ENCODE data around the gene CRAMP1.
"Not testable (repeated sequence)": the region's sequence is repeated elsewhere in the genome, so short reads cannot be mapped to it uniquely, and the experiment has no call there.

CRAMP1 gene

GRCh38 chr16:1696863-1697262, 84.7 kb downstream of the CRAMP1 start:
- H3K9me3 Mint-ChIP-seq: no peaks in the 10 kb centered on the region
- H3K27me3 Mint-ChIP-seq: no peaks in the 10 kb centered on the region
- H3K4me3 Mint-ChIP-seq: no peak overlapping the region
- no peak overlapping the region for H3K27ac Mint-ChIP-seq
- no peak for DNase-seq
- H3K4me1 Mint-ChIP-seq: peaks cover 9% of the 10 kb centered on the region
- no peak for ATAC-seq

- H3K9me3 Mint-ChIP-seq: no peaks in the 10 kb centered on the region
- ATAC-seq (no peak), DNase-seq (no peak)
- H3K27ac Mint-ChIP-seq: peak overlapping the region in 1 of 2 donors; percentile 79
- no peaks in the 10 kb centered on the region for H3K27me3 Mint-ChIP-seq
- no peak overlapping the region for H3K4me3 Mint-ChIP-seq
- peaks cover 9% of the 10 kb centered on the region for H3K4me1 Mint-ChIP-seq
Observed at GRCh38 chr16:1698680-1699079, 86.5 kb downstream of the CRAMP1 start.

GRCh38 chr16:1700246-1700645, 88.1 kb downstream of the CRAMP1 start:
- DNase-seq: no peak
- Mint-ChIP-seq H3K4me3 (no peak overlapping the region), H3K4me1 (peaks cover 20% of the 10 kb centered on the region), H3K27ac (no peak overlapping the region), H3K27me3 (no peaks in the 10 kb centered on the region), H3K9me3 (no peaks in the 10 kb centered on the region)
- ATAC-seq: no peak

- ATAC-seq (no peak), DNase-seq (no peak)
- Mint-ChIP-seq H3K27me3 (no peaks in the 10 kb centered on the region), H3K9me3 (no peaks in the 10 kb centered on the region), H3K27ac (peak overlapping the region in 1 of 2 donors; percentile 86), H3K4me1 (peaks cover 20% of the 10 kb centered on the region), H3K4me3 (no peak overlapping the region)
Observed at GRCh38 chr16:1701216-1701878, 89.2 kb downstream of the CRAMP1 start.

GRCh38 chr16:1705324-1705687, 93.1 kb downstream of the CRAMP1 start:
- peak overlapping the region; percentile 99 to 100 for H3K4me3 Mint-ChIP-seq
- peaks cover 39% of the 10 kb centered on the region for H3K4me1 Mint-ChIP-seq
- not testable (repeated sequence) for H3K9me3 Mint-ChIP-seq, DNase-seq, H3K27me3 Mint-ChIP-seq
- H3K27ac Mint-ChIP-seq: peak overlapping the region; percentile 99
- peak; percentile 31 for ATAC-seq

- H3K27ac Mint-ChIP-seq: peak within 1 kb of the TSS; percentile 99
Observed at GRCh38 chr16:1705688-1706385, 93.7 kb downstream of the CRAMP1 start, which contains the start of gene MAPK8IP3. Gene MAPK8IP3 (plus strand): TSS chr16:1706195. CDS start chr16:1706340, 145 bp downstream.

GRCh38 chr16:1706386-1707192, 94.4 kb downstream of the CRAMP1 start:
- DNase-seq (peak; percentile 36 to 47), ATAC-seq (peak; percentile 60)
- H3K4me1 Mint-ChIP-seq: peaks cover 36% of the 10 kb centered on the region
- H3K9me3 Mint-ChIP-seq: no peaks in the 10 kb centered on the region
- no peaks in the 10 kb centered on the region for H3K27me3 Mint-ChIP-seq
- H3K27ac Mint-ChIP-seq: peak overlapping the region; percentile 93 to 96
- H3K4me3 Mint-ChIP-seq: peak overlapping the region; percentile 99 to 100

More at GRCh38 chr16:1705688-1706385, 93.7 kb downstream of the CRAMP1 start, which contains the start of gene MAPK8IP3:
- Mint-ChIP-seq H3K4me1 (peaks cover 37% of the 10 kb centered on the region), H3K9me3 (no peaks in the 10 kb centered on the region), H3K27me3 (no peaks in the 10 kb centered on the region), H3K4me3 (peak within 1 kb of the TSS; percentile 99 to 100)
- ATAC-seq: peak; percentile 90
- DNase-seq: peak; percentile 95 to 99

GRCh38 chr16:1707193-1707790, 95.1 kb downstream of the CRAMP1 start:
- DNase-seq (no peak), ATAC-seq (no peak)
- H3K4me1 Mint-ChIP-seq: peaks cover 39% of the 10 kb centered on the region
- H3K27me3 Mint-ChIP-seq: no peaks in the 10 kb centered on the region
- no peaks in the 10 kb centered on the region for H3K9me3 Mint-ChIP-seq
- H3K4me3 Mint-ChIP-seq: peak overlapping the region; percentile 82 to 87
- peak overlapping the region; percentile 91 to 96 for H3K27ac Mint-ChIP-seq

GRCh38 chr16:1708083-1708767, 96.1 kb downstream of the CRAMP1 start:
- no peak for ATAC-seq
- DNase-seq: no peak
- Mint-ChIP-seq H3K9me3 (no peaks in the 10 kb centered on the region), H3K4me3 (peak overlapping the region; percentile 82 to 87), H3K4me1 (peaks cover 49% of the 10 kb centered on the region), H3K27ac (peak overlapping the region in 1 of 2 donors; percentile 19), H3K27me3 (no peaks in the 10 kb centered on the region)

GRCh38 chr16:1708768-1709180, 96.6 kb downstream of the CRAMP1 start:
- H3K27me3 Mint-ChIP-seq: no peaks in the 10 kb centered on the region
- ATAC-seq: no peak
- H3K27ac Mint-ChIP-seq: no peak overlapping the region
- DNase-seq: no peak
- H3K4me1 Mint-ChIP-seq: peaks cover 54% of the 10 kb centered on the region
- H3K9me3 Mint-ChIP-seq: no peaks in the 10 kb centered on the region
- peak overlapping the region; percentile 6 to 82 for H3K4me3 Mint-ChIP-seq

- Mint-ChIP-seq H3K4me1 (peaks cover 55% of the 10 kb centered on the region), H3K27me3 (no peaks in the 10 kb centered on the region), H3K4me3 (no peak overlapping the region), H3K27ac (no peak overlapping the region), H3K9me3 (no peaks in the 10 kb centered on the region)
- DNase-seq (no peak), ATAC-seq (no peak)
Observed at GRCh38 chr16:1709356-1709755, 97.2 kb downstream of the CRAMP1 start.

- H3K4me3 Mint-ChIP-seq: no peak overlapping the region
- peaks cover 48% of the 10 kb centered on the region for H3K4me1 Mint-ChIP-seq
Observed at GRCh38 chr16:1710811-1711507, 98.8 kb downstream of the CRAMP1 start.

GRCh38 chr16:1712791-1713261, 100.7 kb downstream of the CRAMP1 start:
- peak overlapping the region in 1 of 2 donors; percentile 20 for H3K4me3 Mint-ChIP-seq
- peaks cover 41% of the 10 kb centered on the region for H3K4me1 Mint-ChIP-seq
- H3K27ac Mint-ChIP-seq: peak overlapping the region in 1 of 2 donors; percentile 35
- H3K9me3 Mint-ChIP-seq: no peaks in the 10 kb centered on the region
- no peak for DNase-seq
- ATAC-seq: no peak
- H3K27me3 Mint-ChIP-seq: no peaks in the 10 kb centered on the region

More at GRCh38 chr16:1710811-1711507, 98.8 kb downstream of the CRAMP1 start:
- Mint-ChIP-seq H3K9me3 (no peaks in the 10 kb centered on the region), H3K27me3 (no peaks in the 10 kb centered on the region), H3K27ac (no peak overlapping the region)
- DNase-seq (no peak), ATAC-seq (no peak)

- ATAC-seq (no peak), DNase-seq (no peak)
- Mint-ChIP-seq H3K27ac (no peak overlapping the region), H3K4me3 (no peak overlapping the region), H3K4me1 (peaks cover 36% of the 10 kb centered on the region), H3K9me3 (no peaks in the 10 kb centered on the region), H3K27me3 (no peaks in the 10 kb centered on the region)
Observed at GRCh38 chr16:1713331-1713730, 101.2 kb downstream of the CRAMP1 start.

All from stimulated activated naive CD8-positive, alpha-beta T cell treated with anti-CD3 and anti-CD28 coated beads, Interleukin-15, amount 100 ng/mL, for 72 hours (primary cell).